ENCODE data around the gene HSD11B2.

Gene HSD11B2

GRCh38 chr16:67425580-67425979, 5.3 kb upstream of the HSD11B2 start (continued):
- TF ChIP-seq ZBTB6 (tag by site-specific recombination; IDR thresholded peaks at IDR 0.05) = no peak
- TF ChIP-seq ZFP69B (tag by site-specific recombination; IDR thresholded peaks at IDR 0.05) = no peak
- no peak for TF ChIP-seq ZBTB21 (tag by site-specific recombination; IDR thresholded peaks at IDR 0.05)

GRCh38 chr16:67426022-67426421, 4.9 kb upstream of the HSD11B2 start:
- H3K4me1 ChIP-seq (ENCODE audit: control insufficient read depth, insufficient read depth, low read length) = no peaks in the 10 kb centered on the region; the same call in 1 of the 2 replicates
- CTCF ChIA-PET = interaction anchor here (0.6 to 7.1 kb wide), 10 partner anchors 9 to 316 kb away, joined by 3 to 99 read pairs (median 6); partner anchors contain the start of genes KCTD19, LRRC36 and PHAF1

GRCh38 chr16:67426950-67427349, 4.0 kb upstream of the HSD11B2 start:
- H3K9me3 ChIP-seq (ENCODE audit: control insufficient read depth, insufficient read depth, low read depth, low read length) = no peaks in the 10 kb centered on the region
- H3K4me3 ChIP-seq (ENCODE audit: low read depth, low read length) = no peak overlapping the region
- H3K36me3 ChIP-seq (ENCODE audit: control insufficient read depth in 2 of 2, insufficient read depth in 1 of 2, low read length in 2 of 2) = no peaks in the 10 kb centered on the region
- ChIA-PET POLR2A (no interaction called here), CTCF (interaction anchor here (0.6 to 7.1 kb wide), 17 partner anchors 8 to 166 kb away, joined by 3 to 99 read pairs (median 5); partner anchors contain the start of genes KCTD19 and LRRC36)
- no peaks in the 10 kb centered on the region; the same call in 1 of the 2 replicates for H3K4me1 ChIP-seq (ENCODE audit: control insufficient read depth, insufficient read depth, low read length)
- no peak overlapping the region for H3K27ac ChIP-seq (ENCODE audit: extremely low read depth, low read depth, low read length)
- TF ChIP-seq ZNF747 (tag by site-specific recombination; IDR thresholded peaks at IDR 0.05) (no peak), ZBTB8A (tag by site-specific recombination; IDR thresholded peaks at IDR 0.05) (no peak), ZSCAN4 (tag by site-specific recombination; IDR thresholded peaks at IDR 0.05) (no peak), ZNF248 (tag by site-specific recombination; IDR thresholded peaks at IDR 0.05) (no peak), ZNF146 (tag by site-specific recombination; IDR thresholded peaks at IDR 0.05) (no peak)

More at GRCh38 chr16:67426022-67426421, 4.9 kb upstream of the HSD11B2 start:
- Histone ChIP-seq H3K4me3 (ENCODE audit: low read depth, low read length) (no peak overlapping the region), H3K36me3 (ENCODE audit: control insufficient read depth in 2 of 2, insufficient read depth in 1 of 2, low read length in 2 of 2) (no peaks in the 10 kb centered on the region), H3K27ac (ENCODE audit: extremely low read depth, low read depth, low read length) (no peak overlapping the region), H3K9me3 (ENCODE audit: control insufficient read depth, insufficient read depth, low read depth, low read length) (no peaks in the 10 kb centered on the region)
- POLR2A ChIA-PET = no interaction called here
- TF ChIP-seq ZNF473 (tag by site-specific recombination; IDR thresholded peaks at IDR 0.05) (no peak), ZNF121 (tag by site-specific recombination; IDR thresholded peaks at IDR 0.05) (0 out of 2 replicates have a peak, but pooled peaks have one; percentile 41)

- Histone ChIP-seq H3K27ac (ENCODE audit: extremely low read depth, low read depth, low read length) (no peak overlapping the region), H3K4me1 (ENCODE audit: control insufficient read depth, insufficient read depth, low read length) (no peaks in the 10 kb centered on the region; the same call in 1 of the 2 replicates), H3K4me3 (ENCODE audit: low read depth, low read length) (no peak overlapping the region), H3K9me3 (ENCODE audit: control insufficient read depth, insufficient read depth, low read depth, low read length) (no peaks in the 10 kb centered on the region), H3K36me3 (ENCODE audit: control insufficient read depth in 2 of 2, insufficient read depth in 1 of 2, low read length in 2 of 2) (no peaks in the 10 kb centered on the region)
- POLR2A ChIA-PET = interaction anchor here (0.6 to 1.0 kb wide), 2 partner anchors 8 to 12 kb away, joined by 3 read pairs; partner anchors contain the start of gene ZDHHC1
- CTCF ChIA-PET = interaction anchor here (0.5 to 7.1 kb wide), 39 partner anchors 9 to 800 kb away, joined by 3 to 99 read pairs (median 5); partner anchors contain the start of genes ATP6V0D1, LRRC36 and ZDHHC1
- TF ChIP-seq ZNF132 (tag by site-specific recombination; IDR thresholded peaks at IDR 0.05; ENCODE audit: borderline replicate concordance) (no peak), ZBTB17 (tag by site-specific recombination; IDR thresholded peaks at IDR 0.05) (peak; percentile 51; the same call in 1 of the 2 replicates), PATZ1 (tag by site-specific recombination; IDR thresholded peaks at IDR 0.05) (peak; percentile 54; the same call in 1 of the 2 replicates), AEBP2 (tag by site-specific recombination; IDR thresholded peaks at IDR 0.05; ENCODE audit: borderline replicate concordance) (no peak), KLF8 (tag by site-specific recombination; IDR thresholded peaks at IDR 0.05) (no peak), ZNF654 (tag by site-specific recombination; IDR thresholded peaks at IDR 0.05; ENCODE audit: low read depth) (peak; percentile 57), ZNF629 (tag by site-specific recombination; IDR thresholded peaks at IDR 0.05) (no peak), ZFHX2 (tag by site-specific recombination; conservative IDR thresholded peaks at IDR 0.05) (0 out of 2 replicates have a peak, but pooled peaks have one; percentile 10), ZNF335 (tag by site-specific recombination; conservative IDR thresholded peaks at IDR 0.05) (peak; percentile 46), ZNF133 (tag by site-specific recombination; IDR thresholded peaks at IDR 0.05) (no peak), PRDM6 (tag by site-specific recombination; IDR thresholded peaks at IDR 0.05) (no peak)
Observed at GRCh38 chr16:67428146-67428731, 2.7 kb upstream of the HSD11B2 start.

Data from HEK293 (cell line).